HEK293T (cell line): ENCODE data around the gene ZHX3.

Experiments
- CTCF ChIA-PET: fragments of 350-600 bp; formaldehyde crosslinking; extraction: SDS; loops from one replicate; lab custom pipeline; 2021; ENCODE audit warnings: antibody characterized with exemption, inconsistent platforms; lab: Yijun Ruan, JAX
- POLR2A ChIA-PET: fragments of 350-600 bp; formaldehyde crosslinking; extraction: SDS; loops from one replicate; lab custom pipeline; 2020; ENCODE audit warnings: antibody characterized with exemption, inconsistent platforms; lab: Yijun Ruan, JAX
- DNase-seq: peaks from one replicate; pipeline ENCODE4 v3.0.0; 2012; ENCODE audit warnings: mixed read lengths; ENCODE audit errors: extremely low spot score
- ARNT ChIP-seq: fragments of 450-650 bp; IDR thresholded peaks from 2 replicates; pipeline ENCODE4 v1.6.1; 2017; ENCODE audit warnings: mild to moderate bottlenecking
- BHLHE40 ChIP-seq: fragments of 450-650 bp; IDR thresholded peaks from 2 replicates; pipeline ENCODE4 v1.6.1; 2016; ENCODE audit warnings: mild to moderate bottlenecking, moderate library complexity, borderline replicate concordance
- CTBP1 ChIP-seq: fragments of 450-650 bp; IDR thresholded peaks from 2 replicates; pipeline ENCODE4 v1.6.1; 2016; ENCODE audit warnings: borderline replicate concordance
- ELF4 ChIP-seq: fragments of 450-650 bp; IDR thresholded peaks from 2 replicates; pipeline ENCODE4 v1.6.1; 2017; ENCODE audit warnings: antibody characterized with exemption
- FOXA1 ChIP-seq: fragments of 450-650 bp; IDR thresholded peaks from 2 replicates; pipeline ENCODE4 v1.6.1; 2016; ENCODE audit warnings: mild to moderate bottlenecking
- FOXK2 ChIP-seq: fragments of 450-650 bp; IDR thresholded peaks from 2 replicates; pipeline ENCODE4 v1.6.1; 2016; ENCODE audit warnings: mild to moderate bottlenecking
- FOXM1 ChIP-seq: fragments of 450-650 bp; IDR thresholded peaks from 2 replicates; pipeline ENCODE4 v1.6.1; 2017; ENCODE audit warnings: mild to moderate bottlenecking, borderline replicate concordance
- HDGF ChIP-seq: fragments of 450-650 bp; IDR thresholded peaks from 2 replicates; pipeline ENCODE4 v1.6.1; 2017; ENCODE audit warnings: antibody characterized with exemption, borderline replicate concordance
- L3MBTL2 ChIP-seq: fragments of 450-650 bp; conservative IDR thresholded peaks from 2 replicates; pipeline ENCODE4 v1.6.1; 2016; ENCODE audit warnings: mild to moderate bottlenecking
- LEF1 ChIP-seq: fragments of 450-650 bp; IDR thresholded peaks from 2 replicates; pipeline ENCODE4 v1.6.1; 2017; ENCODE audit warnings: mild to moderate bottlenecking, borderline replicate concordance
- NFRKB ChIP-seq: fragments of 450-650 bp; IDR thresholded peaks from 2 replicates; pipeline ENCODE4 v1.6.1; 2016; ENCODE audit warnings: mild to moderate bottlenecking, moderate library complexity
- SP1 ChIP-seq: fragments of 450-650 bp; IDR thresholded peaks from 2 replicates; pipeline ENCODE4 v1.6.1; 2017
- SUZ12 ChIP-seq: fragments of 450-650 bp; IDR thresholded peaks from 2 replicates; pipeline ENCODE4 v1.6.1; 2016; ENCODE audit warnings: mild to moderate bottlenecking
- TARDBP ChIP-seq: fragments of 450-650 bp; IDR thresholded peaks from 2 replicates; pipeline ENCODE4 v1.6.1; 2016
- ZNF384 ChIP-seq: fragments of 450-650 bp; IDR thresholded peaks from 2 replicates; pipeline ENCODE4 v1.6.1; 2016
- TF ChIP-seq, protein P1 (sequence below): fragments of 450-650 bp; IDR thresholded peaks from 2 replicates; pipeline ENCODE4 v1.6.1; 2016

ZHX3 gene

DNA sequence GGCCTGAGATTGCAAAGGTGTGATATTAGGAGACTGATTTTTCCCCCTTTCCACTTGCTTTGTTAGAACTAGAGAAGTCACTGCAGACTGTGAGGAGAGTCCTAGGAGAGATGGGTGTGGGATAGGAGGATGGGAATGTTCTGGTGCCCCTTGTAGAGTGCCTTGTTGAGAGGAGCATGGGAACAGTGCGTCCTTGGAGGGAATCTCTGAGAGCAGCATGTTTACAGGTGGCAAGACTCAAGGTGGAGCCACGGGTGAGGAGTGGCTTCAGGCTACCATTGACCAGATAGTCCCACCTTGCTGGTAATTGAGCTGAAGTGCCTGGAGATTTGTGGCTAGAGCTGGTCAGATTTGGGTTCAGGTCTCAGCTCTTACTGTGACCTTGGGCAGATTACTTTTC lies 174.2 kb downstream of the ZHX3 start:
- no peak for TF ChIP-seq HDGF
- DNase-seq, result no peak
- CTCF ChIA-PET, result interaction anchor here (0.9 to 1.9 kb wide), 3 partner anchors 8 to 48 kb away, joined by 3 to 7 read pairs (median 3); no protein-coding TSS in a partner anchor
- POLR2A ChIA-PET, result no interaction called here

DNA sequence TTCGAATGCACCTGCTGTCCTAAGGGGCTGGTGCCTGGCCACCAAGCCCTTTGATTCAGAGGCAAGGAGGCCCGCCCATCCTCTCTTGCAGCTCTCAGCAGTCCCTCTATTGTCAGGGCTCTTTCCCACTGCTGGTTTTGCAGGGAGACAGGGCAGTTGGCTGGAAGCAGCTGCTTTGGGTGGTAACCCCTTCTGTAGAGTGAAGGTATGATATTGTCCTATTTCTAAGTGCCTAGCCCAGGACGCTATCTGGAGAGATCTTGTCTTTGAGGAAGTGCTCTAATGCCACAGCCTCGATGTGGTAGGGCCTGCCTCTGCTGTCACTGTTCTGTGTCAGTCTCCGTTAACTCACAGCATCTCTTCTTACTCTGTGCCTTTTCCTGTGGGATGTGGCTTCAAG lies 174.6 kb downstream of the ZHX3 start:
- TF ChIP-seq ARNT (no peak), FOXM1 (no peak), CTBP1 (no peak), BHLHE40 (no peak), SUZ12 (no peak), FOXA1 (no peak), SP1 (no peak), TARDBP (no peak), ELF4 (no peak), ZNF384 (no peak), NFRKB (no peak), LEF1 (no peak), FOXK2 (no peak), L3MBTL2 (no peak), HDGF (no peak)
- TF ChIP-seq, protein P1, sequence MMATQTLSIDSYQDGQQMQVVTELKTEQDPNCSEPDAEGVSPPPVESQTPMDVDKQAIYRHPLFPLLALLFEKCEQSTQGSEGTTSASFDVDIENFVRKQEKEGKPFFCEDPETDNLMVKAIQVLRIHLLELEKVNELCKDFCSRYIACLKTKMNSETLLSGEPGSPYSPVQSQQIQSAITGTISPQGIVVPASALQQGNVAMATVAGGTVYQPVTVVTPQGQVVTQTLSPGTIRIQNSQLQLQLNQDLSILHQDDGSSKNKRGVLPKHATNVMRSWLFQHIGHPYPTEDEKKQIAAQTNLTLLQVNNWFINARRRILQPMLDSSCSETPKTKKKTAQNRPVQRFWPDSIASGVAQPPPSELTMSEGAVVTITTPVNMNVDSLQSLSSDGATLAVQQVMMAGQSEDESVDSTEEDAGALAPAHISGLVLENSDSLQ, result no peak
- ChIA-PET POLR2A (no interaction called here), CTCF (interaction anchor here (0.9 to 1.9 kb wide), 2 partner anchors 8 to 30 kb away, joined by 3 to 7 read pairs; no protein-coding TSS in a partner anchor)
- no peak for DNase-seq

DNA sequence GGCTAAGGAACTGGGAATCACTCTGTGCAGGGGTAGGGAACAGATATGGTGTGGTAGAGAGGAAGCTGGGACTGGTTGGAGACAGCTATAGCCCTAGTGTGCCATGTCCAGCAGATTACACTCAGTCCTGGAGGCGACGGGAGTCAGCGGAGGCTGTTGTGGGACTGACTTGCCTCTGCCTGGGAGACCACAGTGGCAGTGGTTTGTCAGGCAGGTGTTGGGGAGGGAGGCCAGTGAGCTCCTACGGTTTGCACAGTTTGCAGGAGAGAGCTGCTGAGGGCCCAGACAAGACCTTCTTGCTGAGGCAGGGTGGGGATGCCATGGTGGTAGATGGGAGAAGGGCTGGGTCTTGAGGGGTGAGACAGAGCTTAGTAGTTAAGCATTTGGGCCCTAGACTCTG lies 175.3 kb downstream of the ZHX3 start:
- ChIA-PET POLR2A (no interaction called here), CTCF (no interaction called here)
- TF ChIP-seq HDGF (no peak), L3MBTL2 (no peak), NFRKB (no peak), SUZ12 (no peak), FOXM1 (no peak), SP1 (no peak), ELF4 (no peak), TARDBP (no peak), BHLHE40 (no peak), ARNT (no peak), CTBP1 (no peak), LEF1 (no peak), FOXK2 (no peak), FOXA1 (no peak), ZNF384 (no peak)
- TF ChIP-seq, protein P1, result no peak
- no peak for DNase-seq

DNA sequence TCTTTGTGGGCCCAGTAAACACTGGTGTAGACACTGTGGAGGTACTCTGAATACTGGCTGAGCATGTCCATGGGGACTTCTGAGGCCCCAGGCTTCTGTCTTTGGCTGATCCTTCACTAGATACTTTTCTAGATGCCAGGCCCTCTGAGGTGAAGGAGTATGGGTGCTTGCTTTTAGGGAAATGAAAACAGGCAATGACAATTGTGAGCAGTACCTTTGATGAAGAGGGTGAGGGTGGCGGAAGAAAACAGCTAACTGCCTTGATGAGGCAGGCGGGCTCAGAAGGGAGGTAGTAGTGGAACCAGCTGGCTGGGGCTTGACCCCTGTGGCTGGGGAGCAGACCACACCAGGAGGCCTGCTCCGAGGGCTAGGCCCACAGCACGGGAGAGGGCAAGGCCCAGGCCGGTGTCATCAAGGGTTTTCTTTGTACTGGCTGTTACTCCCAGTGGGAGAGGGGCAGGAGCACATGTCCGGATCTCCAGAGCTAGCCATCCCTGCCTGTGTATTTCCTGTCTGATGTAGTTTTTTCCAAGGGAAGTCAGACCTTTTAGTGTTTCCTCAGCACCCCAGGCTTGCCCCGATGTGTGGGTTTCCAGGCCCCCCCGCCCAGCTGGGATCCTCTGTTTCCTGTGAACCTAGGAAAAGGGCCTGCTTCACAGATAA lies 176.2 kb downstream of the ZHX3 start:
- DNase-seq, result no peak
- TF ChIP-seq FOXK2 (no peak), FOXA1 (no peak), FOXM1 (no peak), ARNT (no peak), LEF1 (no peak), SUZ12 (no peak), NFRKB (no peak), HDGF (no peak)
- ChIA-PET POLR2A (no interaction called here), CTCF (no interaction called here)

DNA sequence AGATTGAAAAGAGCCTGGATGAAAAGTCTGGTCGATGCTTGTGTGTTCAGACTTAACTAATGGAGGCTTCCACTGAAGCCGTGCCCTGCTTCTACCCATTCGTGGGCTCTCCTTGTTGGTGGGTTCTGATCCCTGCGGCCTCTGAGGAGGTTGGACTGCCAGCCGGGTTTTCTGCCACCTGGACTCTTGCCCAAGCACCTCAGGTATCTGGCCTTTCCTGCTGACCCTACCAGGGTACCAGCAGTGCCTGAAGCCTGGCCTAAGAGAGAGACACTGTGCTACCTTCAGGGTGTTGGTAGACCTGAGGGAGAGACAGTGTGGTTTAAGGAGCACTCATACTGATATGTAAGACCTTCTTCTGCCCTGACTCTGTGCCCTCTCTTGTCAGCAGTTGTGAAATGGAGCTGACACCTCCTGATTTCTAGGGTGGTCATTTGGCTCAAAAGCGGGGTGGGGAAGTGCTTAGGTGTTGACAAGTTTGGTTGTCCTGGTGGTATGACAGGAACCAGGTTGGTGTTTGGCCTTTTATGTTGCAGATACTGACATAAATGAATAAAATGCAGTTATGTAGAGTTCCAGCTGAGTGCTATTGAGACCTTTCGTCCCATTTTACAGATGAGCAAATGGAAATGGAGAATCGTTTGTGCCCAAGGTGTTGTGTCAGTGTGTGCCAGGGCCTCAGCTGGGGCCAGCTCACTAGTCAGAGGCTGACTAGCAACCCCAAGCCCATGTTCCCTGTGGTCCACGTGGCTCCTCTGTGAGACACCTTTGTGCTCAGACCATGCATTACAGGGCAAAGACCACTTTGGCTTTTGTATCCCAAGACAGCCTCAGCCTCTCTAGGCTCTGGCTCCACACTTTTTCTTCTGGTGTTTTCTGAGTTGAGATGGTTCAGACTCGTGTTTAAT lies 177.1 kb downstream of the ZHX3 start:
- TF ChIP-seq, protein P1, result no peak
- TF ChIP-seq FOXM1 (no peak), NFRKB (no peak), ZNF384 (no peak), SP1 (no peak), TARDBP (no peak), FOXA1 (no peak)
- no peak for DNase-seq
- ChIA-PET POLR2A (no interaction called here), CTCF (no interaction called here)
